Hepatic stellate cell (primary cell): Measurements from ENCODE around the gene PLA2G4B.

Experiments
- DNase-seq: peaks from one replicate; pipeline ENCODE4 v3.0.0; 2011; ENCODE audit warnings: low spot score

The PLA2G4B gene

GRCh38 chr15:41806291-41807181 lies 32.1 kb upstream of the PLA2G4B start:
- DNase-seq: no peak

- DNase-seq: no peak
Observed at GRCh38 chr15:41809121-41809520, 29.5 kb upstream of the PLA2G4B start.

- DNase-seq: no peak
Observed at GRCh38 chr15:41809526-41810220, 29.0 kb upstream of the PLA2G4B start.

GRCh38 chr15:41810651-41811431 lies 27.8 kb upstream of the PLA2G4B start:
- DNase-seq: no peak

- peak; percentile 91 for DNase-seq
Observed at GRCh38 chr15:41811432-41812195, 27.0 kb upstream of the PLA2G4B start.

- no peak for DNase-seq
Observed at GRCh38 chr15:41812820-41813375, 25.7 kb upstream of the PLA2G4B start.

GRCh38 chr15:41813426-41813825 lies 25.2 kb upstream of the PLA2G4B start:
- no peak for DNase-seq

- no peak for DNase-seq
Observed at GRCh38 chr15:41814534-41814933, 24.1 kb upstream of the PLA2G4B start.

- DNase-seq: no peak
Observed at GRCh38 chr15:41816788-41817187, 21.9 kb upstream of the PLA2G4B start.

- no peak for DNase-seq
Observed at GRCh38 chr15:41817327-41817726, 21.3 kb upstream of the PLA2G4B start.

GRCh38 chr15:41817781-41818180 lies 20.9 kb upstream of the PLA2G4B start:
- DNase-seq: no peak

- no peak for DNase-seq
Observed at GRCh38 chr15:41819455-41820050, 19.1 kb upstream of the PLA2G4B start.

- no peak for DNase-seq
Observed at GRCh38 chr15:41820791-41821423, 17.7 kb upstream of the PLA2G4B start.

GRCh38 chr15:41821831-41822230 lies 16.8 kb upstream of the PLA2G4B start:
- DNase-seq: no peak

GRCh38 chr15:41822471-41822870 lies 16.2 kb upstream of the PLA2G4B start:
- no peak for DNase-seq

GRCh38 chr15:41822957-41823356 lies 15.7 kb upstream of the PLA2G4B start:
- DNase-seq: no peak

- no peak for DNase-seq
Observed at GRCh38 chr15:41823502-41823901, 15.1 kb upstream of the PLA2G4B start.

- no peak for DNase-seq
Observed at GRCh38 chr15:41824062-41824745, 14.4 kb upstream of the PLA2G4B start.

- DNase-seq: no peak
Observed at GRCh38 chr15:41825145-41825544, 13.5 kb upstream of the PLA2G4B start.
